Activated naive CD4-positive, alpha-beta T cell (primary cell): ENCODE results near the gene MFAP4.

Experiments used
- DNase-seq, 4 experiments: peaks; one replicate each; lab custom pipeline; 2025; lab: John Stamatoyannopoulos, UW

The MFAP4 gene

GRCh38 chr17:19410091-19410490 lies 23.1 kb upstream of the MFAP4 start:
- DNase-seq = no peak

- DNase-seq = no peak
Observed at GRCh38 chr17:19409509-19409908, 22.5 kb upstream of the MFAP4 start.

GRCh38 chr17:19409066-19409465 lies 22.1 kb upstream of the MFAP4 start:
- no peak for DNase-seq

- no peak for DNase-seq
Observed at GRCh38 chr17:19408346-19408710, 21.3 kb upstream of the MFAP4 start.

GRCh38 chr17:19407601-19408345 lies 20.8 kb upstream of the MFAP4 start:
- no peak for DNase-seq

DNA sequence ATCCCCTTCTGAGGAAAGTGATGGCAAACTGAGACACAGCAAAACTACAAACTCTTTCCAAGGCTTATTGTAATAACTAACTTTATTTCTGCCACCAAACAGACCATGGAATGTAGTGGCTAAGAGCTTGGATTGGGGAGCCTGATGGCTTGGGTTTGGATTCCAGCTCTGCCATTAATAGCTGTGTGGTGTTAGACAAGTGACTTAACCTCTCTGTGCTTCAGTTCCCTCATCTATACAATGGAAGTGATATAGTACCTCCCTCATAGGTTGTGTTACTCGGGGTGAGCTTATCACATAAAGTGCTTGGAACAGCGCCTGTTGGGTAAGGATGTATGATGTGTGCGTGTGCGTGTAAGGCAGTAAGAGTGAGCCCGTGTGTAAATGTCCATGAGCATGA lies 18.1 kb upstream of the MFAP4 start:
- no peak for DNase-seq

- no peak for DNase-seq
Observed at GRCh38 chr17:19404264-19404663, 17.3 kb upstream of the MFAP4 start.

DNA sequence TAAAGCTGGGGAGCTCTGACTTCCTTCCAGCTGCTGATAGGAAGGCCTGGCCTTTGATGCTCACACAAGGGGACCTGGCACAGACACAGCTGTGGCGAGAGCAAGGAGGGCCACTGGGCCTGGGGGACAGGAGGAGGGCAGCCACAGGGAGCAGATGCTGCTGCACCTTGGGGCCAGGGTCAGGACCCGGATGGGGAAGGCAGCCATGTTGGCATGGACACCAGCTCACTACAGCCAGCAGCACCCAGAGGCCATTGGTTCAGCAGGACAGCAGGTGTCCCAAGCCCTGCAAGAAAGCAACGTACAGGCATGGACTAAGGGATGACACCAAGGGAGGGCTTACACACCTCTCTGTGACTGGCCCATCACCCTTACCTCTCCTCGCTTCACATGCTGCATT lies 16.0 kb upstream of the MFAP4 start:
- no peak for DNase-seq

DNA sequence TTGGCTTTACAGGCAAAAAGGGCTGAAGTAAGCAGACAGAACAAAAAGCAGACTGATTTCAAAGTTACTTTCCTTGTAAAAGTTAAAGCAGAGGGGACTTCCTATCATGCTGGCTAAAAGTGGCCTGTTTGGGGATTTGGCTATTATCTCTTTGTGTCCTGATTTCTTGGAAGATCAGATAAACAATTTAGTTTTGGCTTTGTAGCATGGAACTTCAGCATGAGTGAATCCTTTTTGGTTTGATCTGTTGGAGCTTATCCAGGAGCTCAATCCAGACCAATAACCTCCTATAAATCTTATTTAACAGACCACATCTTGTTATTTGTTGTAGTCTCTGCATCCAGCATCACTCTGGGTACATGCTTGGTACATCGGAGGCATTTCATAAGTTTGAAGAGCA lies 15.2 kb upstream of the MFAP4 start:
- DNase-seq = no peak

- DNase-seq = no peak
Observed at GRCh38 chr17:19401321-19402010, 14.5 kb upstream of the MFAP4 start.

DNA sequence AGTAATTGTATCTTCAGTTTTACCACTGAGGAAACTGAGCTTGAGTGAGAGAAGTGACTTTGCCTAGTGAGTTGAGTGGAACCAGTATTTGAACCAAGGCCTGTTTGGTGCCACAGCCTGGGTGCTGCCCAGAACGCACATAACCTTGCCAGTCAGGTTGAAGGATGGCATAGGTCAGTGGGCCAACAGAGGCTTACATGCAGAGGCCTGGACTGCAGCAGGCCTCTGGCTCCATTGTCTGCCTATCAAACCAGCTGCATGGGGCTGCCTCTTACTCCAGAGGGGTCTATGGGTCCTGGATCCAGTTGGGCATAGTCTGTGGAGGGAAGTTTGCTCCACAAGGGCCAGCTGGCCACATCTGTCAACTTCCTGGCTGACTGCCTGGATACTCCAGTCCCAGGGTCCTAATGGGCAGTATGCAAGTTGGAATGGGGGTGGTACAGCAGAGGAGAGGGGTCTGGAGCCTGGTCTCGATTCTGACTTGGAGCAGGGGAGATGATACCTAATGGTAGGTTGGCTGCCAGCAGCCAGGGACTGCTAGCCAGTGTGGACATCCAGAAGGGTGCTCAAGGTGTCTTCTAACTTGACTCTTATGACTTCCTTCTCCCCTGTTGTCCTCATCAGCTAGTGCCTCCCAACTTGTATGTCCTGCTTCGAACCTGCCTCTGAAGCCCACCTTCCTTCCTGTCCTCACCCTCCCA lies 12.9 kb upstream of the MFAP4 start:
- no peak for DNase-seq

GRCh38 chr17:19398301-19399181 lies 11.6 kb upstream of the MFAP4 start:
- no peak for DNase-seq

- DNase-seq = no peak
Observed at GRCh38 chr17:19397556-19398041, 10.6 kb upstream of the MFAP4 start.

- DNase-seq = no peak
Observed at GRCh38 chr17:19392303-19392702, 5.3 kb upstream of the MFAP4 start.

GRCh38 chr17:19391432-19391831 lies 4.4 kb upstream of the MFAP4 start:
- no peak for DNase-seq

DNA sequence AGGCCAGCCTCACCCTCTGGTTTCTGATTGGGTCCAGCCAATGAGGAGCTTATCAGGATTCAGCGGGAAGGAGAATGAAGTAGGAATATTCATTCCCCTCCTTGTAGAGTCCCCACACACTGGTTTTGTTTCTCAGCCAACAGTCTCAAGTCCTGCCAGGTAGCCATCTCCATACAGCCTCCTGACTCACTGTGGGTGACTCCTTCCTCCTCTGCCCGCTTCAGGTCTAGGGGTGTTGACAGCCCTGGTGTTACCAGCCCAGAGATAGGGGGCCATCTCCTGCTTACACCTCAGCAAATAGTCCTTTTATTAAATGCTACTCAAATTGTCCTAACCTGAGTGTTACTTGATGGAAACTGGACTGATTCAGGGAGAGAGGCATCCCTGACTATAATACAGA lies 4.0 kb upstream of the MFAP4 start:
- DNase-seq = no peak

DNA sequence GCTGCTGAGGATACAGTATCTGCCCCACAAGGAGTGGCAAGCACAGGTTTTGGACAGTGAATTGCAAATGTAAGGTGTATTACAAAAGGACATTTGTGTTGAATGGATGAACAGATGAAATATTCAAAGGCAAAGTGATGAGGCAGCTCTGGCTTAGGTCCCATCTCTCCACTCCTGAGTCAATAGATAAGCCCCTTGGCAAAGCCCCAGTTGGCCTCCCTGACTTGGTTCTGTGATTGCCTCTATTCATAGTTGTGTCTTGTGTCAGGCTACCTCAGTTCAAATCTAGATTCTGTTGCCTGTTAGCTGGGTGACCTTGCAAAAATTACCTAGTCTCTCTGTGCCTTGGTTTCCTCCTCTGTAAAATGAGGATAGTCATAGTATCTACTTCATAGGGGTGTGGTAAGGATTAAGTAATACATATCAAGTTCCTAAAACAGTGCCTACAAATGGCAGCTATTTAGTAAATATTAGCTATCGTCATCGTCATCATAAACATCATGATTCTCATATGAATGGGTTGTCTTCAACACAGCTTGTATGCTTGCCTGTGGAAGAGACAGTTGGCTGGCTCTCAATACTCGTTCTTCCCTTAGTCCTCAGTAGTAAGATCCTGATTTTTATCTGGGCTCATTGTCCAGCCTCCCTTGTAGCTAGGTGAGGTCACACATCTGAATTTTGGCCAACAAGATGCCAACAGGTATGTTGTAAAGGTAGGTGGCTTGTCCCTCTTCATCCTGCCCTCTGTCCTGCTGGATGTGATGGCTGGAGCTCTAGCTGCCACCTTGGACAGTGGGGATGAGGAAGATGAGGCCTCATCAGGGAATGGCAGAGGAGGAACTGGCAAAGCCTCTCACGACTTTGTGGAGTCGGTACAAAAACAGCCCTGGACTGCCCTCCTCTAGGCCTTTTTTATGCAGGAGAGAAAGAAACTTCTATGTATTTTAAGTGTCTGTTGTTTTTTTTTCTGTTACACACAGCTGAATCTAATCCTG lies 2.1 kb upstream of the MFAP4 start:
- DNase-seq = no peak

GRCh38 chr17:19387921-19388521 lies 1.0 kb upstream of the MFAP4 start:
- DNase-seq = no peak

DNA sequence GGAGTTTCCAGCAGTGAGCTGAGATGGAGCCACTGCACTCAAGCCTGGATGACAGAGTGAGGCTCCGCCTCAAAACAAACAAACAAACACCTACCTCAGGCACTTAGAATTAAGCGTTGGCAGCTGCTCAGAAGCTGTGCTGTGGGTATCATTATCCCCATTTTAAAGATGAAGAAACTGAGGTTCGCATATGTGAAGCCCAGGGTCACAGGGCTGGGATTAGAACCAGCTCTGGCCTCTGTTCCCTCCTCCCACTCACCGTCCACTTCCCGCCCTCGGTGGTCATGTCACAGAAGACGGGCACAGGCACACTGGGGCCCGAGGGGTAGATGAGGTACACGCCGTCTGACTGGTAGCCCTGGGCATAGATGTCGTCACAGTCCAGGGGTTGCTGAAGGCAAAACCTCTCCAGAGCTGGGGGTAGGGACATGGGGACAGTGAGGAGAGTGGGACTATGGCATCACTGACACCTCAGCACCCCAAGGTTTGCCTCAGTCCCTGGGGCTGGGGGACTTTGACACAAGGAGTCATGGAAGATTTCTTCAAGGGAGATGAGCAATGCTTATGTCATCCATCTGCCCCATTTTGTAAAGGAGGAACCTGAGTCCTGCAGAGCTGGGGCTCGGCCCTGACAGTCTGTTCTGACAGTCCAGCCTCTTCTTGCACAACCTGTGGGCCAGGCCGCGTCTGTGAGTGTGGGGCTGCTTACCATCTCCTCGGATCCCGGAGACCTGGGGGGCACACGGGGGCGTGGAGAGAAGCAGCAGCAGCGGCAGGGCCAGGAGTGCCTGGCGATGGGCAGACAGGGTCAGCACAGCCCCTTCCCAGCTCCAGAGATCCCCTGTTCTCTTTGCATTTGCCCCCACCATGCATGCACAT lies 700 bp downstream of the MFAP4 start:
- DNase-seq = no peak
